GM18526 (cell line): ENCODE data around the gene RHOB.

Experiments used
- POLR2A ChIP-seq: IDR thresholded peaks from 3 replicates; pipeline ENCODE4 v1.6.1; 2011; ENCODE audit not compliant: insufficient read length; ENCODE audit errors: extremely low read depth

The RHOB gene

GRCh38 chr2:20446917-20447436, at the start of gene RHOB:
TSS of gene RHOB (plus strand) at chr2:20447074. CDS start at chr2:20447466, 392 bp downstream.
- TF ChIP-seq POLR2A = peak; percentile 99

GRCh38 chr2:20397811-20398447, 48.9 kb upstream of the RHOB start:
- no peak for TF ChIP-seq POLR2A

GRCh38 chr2:20398956-20399567, 47.8 kb upstream of the RHOB start:
- TF ChIP-seq POLR2A = no peak

GRCh38 chr2:20400306-20400705, 46.6 kb upstream of the RHOB start:
- TF ChIP-seq POLR2A = no peak

- no peak for TF ChIP-seq POLR2A
Measured at GRCh38 chr2:20400787-20401488, 45.9 kb upstream of the RHOB start.

- TF ChIP-seq POLR2A = no peak
Measured at GRCh38 chr2:20401489-20401835, 45.4 kb upstream of the RHOB start.

GRCh38 chr2:20403774-20404312, 43.0 kb upstream of the RHOB start:
- no peak for TF ChIP-seq POLR2A

- TF ChIP-seq POLR2A = no peak
Measured at GRCh38 chr2:20404950-20405349, 41.9 kb upstream of the RHOB start.

GRCh38 chr2:20409039-20409438, 37.8 kb upstream of the RHOB start:
- no peak for TF ChIP-seq POLR2A

- no peak for TF ChIP-seq POLR2A
Measured at GRCh38 chr2:20410556-20411277, 36.2 kb upstream of the RHOB start.

- no peak for TF ChIP-seq POLR2A
Measured at GRCh38 chr2:20411361-20411894, 35.4 kb upstream of the RHOB start.

- TF ChIP-seq POLR2A = no peak
Measured at GRCh38 chr2:20414806-20415205, 32.1 kb upstream of the RHOB start.

GRCh38 chr2:20415511-20415918, 31.4 kb upstream of the RHOB start:
- TF ChIP-seq POLR2A = no peak

- TF ChIP-seq POLR2A = no peak
Measured at GRCh38 chr2:20416723-20417122, 30.2 kb upstream of the RHOB start.

- TF ChIP-seq POLR2A = no peak
Measured at GRCh38 chr2:20418519-20418918, 28.4 kb upstream of the RHOB start.

GRCh38 chr2:20419007-20419576, 27.8 kb upstream of the RHOB start:
- TF ChIP-seq POLR2A = no peak
